Tibial nerve (tissue), 3 donors: ENCODE results near the gene KHDC1.

ENCODE experiments used
- POLR2A ChIP-seq, 2 donors: fragments of 450-650 bp; IDR thresholded peaks; one replicate each; pipeline ENCODE4 v1.6.1; 2017; ENCODE audit warnings: antibody characterized with exemption in 2 of 2, mild to moderate bottlenecking in 2 of 2, moderate library complexity in 2 of 2
- TF ChIP-seq, protein P1 (sequence below), 5 experiments: fragments of 200-600 bp in 3 of 5; fragments of 450-650 bp in 2 of 5; sonication (generic) in 3 of 5; IDR thresholded peaks; one replicate each; pipeline ENCODE4 v1.5.1; 2016 to 2019; ENCODE audit warnings: antibody characterized with exemption in 5 of 5, mild to moderate bottlenecking in 3 of 5, moderate library complexity in 2 of 5

DNA sequence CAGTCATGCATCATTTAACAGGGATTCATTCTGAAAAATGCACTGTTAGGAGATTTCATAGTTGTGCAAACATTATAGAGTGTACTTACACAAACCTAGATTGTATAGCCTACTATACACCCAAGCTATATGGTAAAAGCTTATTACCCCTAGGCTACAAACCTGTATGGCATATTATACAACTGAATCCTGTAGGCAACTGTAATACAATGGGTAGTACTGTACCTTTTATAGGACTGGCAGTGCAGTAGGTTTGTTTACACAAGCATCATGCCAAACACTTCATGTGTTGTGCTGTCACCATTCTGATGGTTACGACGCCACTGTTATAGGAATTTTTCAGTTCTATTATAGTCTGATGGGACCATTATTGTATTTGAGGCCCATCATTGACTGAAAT lies 39.3 kb upstream of the KHDC1 start:
- TF ChIP-seq, protein P1, sequence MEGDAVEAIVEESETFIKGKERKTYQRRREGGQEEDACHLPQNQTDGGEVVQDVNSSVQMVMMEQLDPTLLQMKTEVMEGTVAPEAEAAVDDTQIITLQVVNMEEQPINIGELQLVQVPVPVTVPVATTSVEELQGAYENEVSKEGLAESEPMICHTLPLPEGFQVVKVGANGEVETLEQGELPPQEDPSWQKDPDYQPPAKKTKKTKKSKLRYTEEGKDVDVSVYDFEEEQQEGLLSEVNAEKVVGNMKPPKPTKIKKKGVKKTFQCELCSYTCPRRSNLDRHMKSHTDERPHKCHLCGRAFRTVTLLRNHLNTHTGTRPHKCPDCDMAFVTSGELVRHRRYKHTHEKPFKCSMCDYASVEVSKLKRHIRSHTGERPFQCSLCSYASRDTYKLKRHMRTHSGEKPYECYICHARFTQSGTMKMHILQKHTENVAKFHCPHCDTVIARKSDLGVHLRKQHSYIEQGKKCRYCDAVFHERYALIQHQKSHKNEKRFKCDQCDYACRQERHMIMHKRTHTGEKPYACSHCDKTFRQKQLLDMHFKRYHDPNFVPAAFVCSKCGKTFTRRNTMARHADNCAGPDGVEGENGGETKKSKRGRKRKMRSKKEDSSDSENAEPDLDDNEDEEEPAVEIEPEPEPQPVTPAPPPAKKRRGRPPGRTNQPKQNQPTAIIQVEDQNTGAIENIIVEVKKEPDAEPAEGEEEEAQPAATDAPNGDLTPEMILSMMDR (IDR thresholded peaks at IDR 0.05) = no peak
- no peak for TF ChIP-seq POLR2A (IDR thresholded peaks at IDR 0.05)
